Kidney epithelial cell (primary cell): Measurements from ENCODE around the gene PALLD. TPM values are rescaled to one million over a fixed set of nuclear protein-coding genes. Genes with fewer than 3 reads are reported as not detected.

Experiments
- DNase-seq: peaks from one replicate; pipeline ENCODE4 v3.0.0-alpha.2; 2010; ENCODE audit warnings: low read depth
- H3K27me3 ChIP-seq: 2 replicates; pipeline ENCODE4 v1.6.0; 2011; ENCODE audit warnings: low read length; ENCODE audit not compliant: control insufficient read depth, insufficient read depth
- H3K36me3 ChIP-seq: 2 replicates; pipeline ENCODE4 v1.5.1; 2011; ENCODE audit warnings: low read length; ENCODE audit not compliant: control insufficient read depth, insufficient read depth
- H3K4me3 ChIP-seq: 2 replicates; pipeline ENCODE4 v1.5.1; 2011; ENCODE audit warnings: low read depth, mild to moderate bottlenecking, control low read depth, low read length
- total RNA-seq: library from RNA; depleted of rRNA; stranded (reverse); fragments of >200 nt; gene quantifications from 2 replicates; pipeline ENCODE4 v1.2.3, GENCODE V29; 2015
- TF ChIP-seq, protein P1 (sequence below): IDR thresholded peaks from 2 replicates; pipeline ENCODE4 v1.5.1; 2011; ENCODE audit warnings: mild to moderate bottlenecking, moderate library complexity, low read length, control low read depth, inconsistent platforms; ENCODE audit not compliant: insufficient read depth, poor library complexity, severe bottlenecking

The PALLD gene
- total RNA-seq, 1 donor from 2014 or later = 77.4 TPM

DNA sequence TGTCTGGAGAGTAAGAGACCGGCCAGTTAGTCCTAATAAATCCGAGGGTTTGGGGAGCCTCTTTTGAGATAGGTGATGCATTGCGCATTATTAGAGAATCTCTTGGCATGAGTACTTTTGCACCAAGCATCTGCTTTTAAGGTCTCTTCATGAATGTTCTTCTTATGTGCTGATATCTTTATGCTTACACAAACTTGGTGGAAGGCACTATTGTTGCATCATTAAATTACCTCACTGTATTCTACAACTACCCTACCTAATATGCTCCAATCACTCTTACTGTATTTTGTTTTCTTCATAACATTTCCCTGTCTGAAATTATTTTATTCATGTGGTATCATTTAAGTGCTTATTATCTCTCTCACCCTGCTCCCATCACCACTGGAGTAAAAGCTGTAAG is 151.6 kb downstream of the PALLD start:
- Histone ChIP-seq H3K27me3 (no peaks in the 10 kb centered on the region), H3K4me3 (no peak overlapping the region), H3K36me3 (no peaks in the 10 kb centered on the region)
- TF ChIP-seq, protein P1, sequence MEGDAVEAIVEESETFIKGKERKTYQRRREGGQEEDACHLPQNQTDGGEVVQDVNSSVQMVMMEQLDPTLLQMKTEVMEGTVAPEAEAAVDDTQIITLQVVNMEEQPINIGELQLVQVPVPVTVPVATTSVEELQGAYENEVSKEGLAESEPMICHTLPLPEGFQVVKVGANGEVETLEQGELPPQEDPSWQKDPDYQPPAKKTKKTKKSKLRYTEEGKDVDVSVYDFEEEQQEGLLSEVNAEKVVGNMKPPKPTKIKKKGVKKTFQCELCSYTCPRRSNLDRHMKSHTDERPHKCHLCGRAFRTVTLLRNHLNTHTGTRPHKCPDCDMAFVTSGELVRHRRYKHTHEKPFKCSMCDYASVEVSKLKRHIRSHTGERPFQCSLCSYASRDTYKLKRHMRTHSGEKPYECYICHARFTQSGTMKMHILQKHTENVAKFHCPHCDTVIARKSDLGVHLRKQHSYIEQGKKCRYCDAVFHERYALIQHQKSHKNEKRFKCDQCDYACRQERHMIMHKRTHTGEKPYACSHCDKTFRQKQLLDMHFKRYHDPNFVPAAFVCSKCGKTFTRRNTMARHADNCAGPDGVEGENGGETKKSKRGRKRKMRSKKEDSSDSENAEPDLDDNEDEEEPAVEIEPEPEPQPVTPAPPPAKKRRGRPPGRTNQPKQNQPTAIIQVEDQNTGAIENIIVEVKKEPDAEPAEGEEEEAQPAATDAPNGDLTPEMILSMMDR = no peak
- DNase-seq = no peak

- Histone ChIP-seq H3K27me3 (no peaks in the 10 kb centered on the region), H3K36me3 (no peaks in the 10 kb centered on the region), H3K4me3 (no peak overlapping the region)
- peak; percentile 76 for DNase-seq
- TF ChIP-seq, protein P1 = no peak
These were observed 152.1 kb downstream of the PALLD start for GRCh38 chr4:168648929-168649328.

- Histone ChIP-seq H3K4me3 (no peak overlapping the region), H3K27me3 (no peaks in the 10 kb centered on the region), H3K36me3 (no peaks in the 10 kb centered on the region)
- TF ChIP-seq, protein P1 = no peak
- no peak for DNase-seq
These were observed 154.5 kb downstream of the PALLD start for GRCh38 chr4:168651374-168651773.

DNA sequence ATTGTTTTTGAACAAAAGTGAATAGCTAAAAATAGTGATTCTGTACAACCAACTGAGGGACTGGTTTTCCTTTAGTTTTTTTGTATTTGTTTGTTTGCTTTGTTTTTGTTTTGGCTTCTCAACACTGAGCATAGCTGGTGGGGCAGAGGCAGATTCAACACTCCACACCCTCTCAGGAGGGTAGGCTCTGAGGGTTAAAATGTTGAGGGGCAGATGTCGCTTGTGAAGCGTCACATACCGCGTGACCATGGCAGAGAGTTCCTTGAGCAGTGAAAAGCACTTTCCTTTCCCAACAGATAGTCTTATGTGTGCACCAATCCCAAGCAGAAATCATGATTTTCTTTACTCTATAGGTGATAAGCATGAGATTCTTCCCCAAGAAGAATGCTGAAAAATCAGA is 155.0 kb downstream of the PALLD start:
- TF ChIP-seq, protein P1 = no peak
- no peaks in the 10 kb centered on the region for H3K27me3 ChIP-seq
- DNase-seq = no peak
- H3K36me3 ChIP-seq = no peaks in the 10 kb centered on the region
- no peak overlapping the region for H3K4me3 ChIP-seq

DNA sequence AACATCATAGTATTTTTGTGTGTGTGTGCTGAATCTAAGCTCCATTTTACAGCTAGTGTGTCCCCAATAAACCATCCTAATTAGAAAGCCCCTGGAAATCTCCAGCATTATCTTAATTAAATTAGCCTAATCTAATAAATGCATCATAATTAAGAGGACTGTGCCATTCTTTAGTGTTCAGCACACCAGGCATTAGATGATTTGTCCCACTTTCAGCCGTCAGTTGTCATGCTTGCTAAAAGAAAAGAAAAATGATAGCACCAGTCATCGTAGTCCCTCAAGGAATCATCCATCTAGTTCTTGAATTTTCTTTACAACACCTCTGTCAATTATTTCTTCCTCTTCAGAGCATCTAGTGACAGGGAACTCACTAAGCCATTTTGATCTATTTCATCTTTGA is 155.9 kb downstream of the PALLD start:
- TF ChIP-seq, protein P1 = no peak
- Histone ChIP-seq H3K36me3 (no peaks in the 10 kb centered on the region), H3K4me3 (no peak overlapping the region), H3K27me3 (no peaks in the 10 kb centered on the region)
- no peak for DNase-seq

DNA sequence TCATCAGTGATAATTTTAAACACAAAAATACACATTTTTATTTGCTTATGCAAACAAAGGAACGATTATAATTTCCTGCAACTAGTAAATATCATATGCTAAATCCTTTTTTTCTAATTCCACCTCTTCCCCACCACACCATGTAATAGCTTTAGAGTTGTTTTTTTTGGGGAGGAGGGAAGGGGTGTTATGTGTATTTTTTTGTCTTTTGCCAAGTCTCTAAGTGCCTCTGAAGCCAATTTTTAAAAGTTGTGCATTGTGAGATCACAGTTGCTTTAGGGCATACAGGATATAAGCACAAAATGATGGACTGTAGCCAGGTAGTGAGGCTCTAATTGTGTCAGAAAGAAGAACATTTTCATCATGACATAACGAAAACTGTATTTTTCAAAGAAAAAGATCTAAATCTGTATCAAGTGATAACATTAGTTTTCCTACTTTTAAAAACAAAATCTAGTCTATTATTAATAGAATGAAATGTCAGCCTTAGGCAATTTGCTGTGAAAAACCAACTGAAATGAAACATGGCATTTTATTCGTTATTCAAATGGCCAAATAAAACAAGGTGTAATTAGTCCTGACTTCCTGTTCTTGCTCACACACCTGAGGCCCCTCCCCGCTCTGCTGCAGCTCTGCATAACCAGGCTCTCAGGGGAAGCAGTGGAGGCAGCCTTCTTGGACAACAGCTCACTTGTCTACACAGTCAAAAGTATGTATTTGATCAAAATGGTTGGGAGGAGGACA is 157.4 kb downstream of the PALLD start:
- no peak for DNase-seq
- H3K36me3 ChIP-seq = no peaks in the 10 kb centered on the region
- TF ChIP-seq, protein P1 = no peak
- H3K27me3 ChIP-seq = no peaks in the 10 kb centered on the region
- H3K4me3 ChIP-seq = no peak overlapping the region
